ENCODE measurements around the gene PIK3AP1.

- TF ChIP-seq CTCF (IDR thresholded peaks at IDR 0.05; ENCODE audit: insufficient read depth, low read length, poor library complexity, severe bottlenecking) (no peak), EZH2phosphoT487 (conservative IDR thresholded peaks at IDR 0.05; ENCODE audit: low read length) (no peak)
Observed at GRCh38 chr10:96642530-96642929, 77.8 kb downstream of the PIK3AP1 start.
